Stimulated activated CD8-positive, alpha-beta memory T cell treated with anti-CD3 and anti-CD28 coated beads, Interleukin-15, amount 100 ng/mL, for 24 hours (primary cell): ENCODE data around the gene TP73.

ENCODE experiments used
- DNase-seq: peaks from one replicate; pipeline ENCODE4 v3.0.0-alpha.2; 2020; ENCODE audit warnings: low read depth

The TP73 gene

GRCh38 chr1:3634059-3634800 lies 18.1 kb upstream of the TP73 start:
- no peak for DNase-seq

GRCh38 chr1:3636080-3636479 lies 16.2 kb upstream of the TP73 start:
- no peak for DNase-seq

GRCh38 chr1:3636531-3636930 lies 15.8 kb upstream of the TP73 start:
- DNase-seq, result no peak

- DNase-seq, result no peak
Measured at GRCh38 chr1:3638027-3638426, 14.3 kb upstream of the TP73 start.

GRCh38 chr1:3638676-3639075 lies 13.6 kb upstream of the TP73 start:
- no peak for DNase-seq

- DNase-seq, result no peak
Measured at GRCh38 chr1:3639397-3639911, 12.9 kb upstream of the TP73 start.

GRCh38 chr1:3640121-3640837 lies 12.0 kb upstream of the TP73 start:
- no peak for DNase-seq

- no peak for DNase-seq
Measured at GRCh38 chr1:3641046-3641760, 11.1 kb upstream of the TP73 start.

GRCh38 chr1:3641816-3642215 lies 10.5 kb upstream of the TP73 start:
- no peak for DNase-seq

- DNase-seq, result no peak
Measured at GRCh38 chr1:3642919-3643675, 9.2 kb upstream of the TP73 start.

GRCh38 chr1:3644273-3644672 lies 8.0 kb upstream of the TP73 start:
- no peak for DNase-seq

- no peak for DNase-seq
Measured at GRCh38 chr1:3645247-3645646, 7.1 kb upstream of the TP73 start.

GRCh38 chr1:3645666-3646355 lies 6.5 kb upstream of the TP73 start:
- no peak for DNase-seq

- DNase-seq, result no peak
Measured at GRCh38 chr1:3646596-3646995, 5.7 kb upstream of the TP73 start.

- DNase-seq, result peak; percentile 66
Measured at GRCh38 chr1:3649342-3650247, 2.7 kb upstream of the TP73 start, which contains the start of gene WRAP73. TSS of gene WRAP73 (minus strand) at chr1:3650103. CDS start at chr1:3649999, 104 bp downstream.

GRCh38 chr1:3650248-3651025 lies 1.9 kb upstream of the TP73 start:
- no peak for DNase-seq

GRCh38 chr1:3651026-3651929 lies 1.0 kb upstream of the TP73 start:
- DNase-seq, result no peak

GRCh38 chr1:3652548-3653285 lies 401 bp downstream of the TP73 start:
- no peak for DNase-seq
